ENCODE measurements around the gene SIGLEC12.

DNA sequence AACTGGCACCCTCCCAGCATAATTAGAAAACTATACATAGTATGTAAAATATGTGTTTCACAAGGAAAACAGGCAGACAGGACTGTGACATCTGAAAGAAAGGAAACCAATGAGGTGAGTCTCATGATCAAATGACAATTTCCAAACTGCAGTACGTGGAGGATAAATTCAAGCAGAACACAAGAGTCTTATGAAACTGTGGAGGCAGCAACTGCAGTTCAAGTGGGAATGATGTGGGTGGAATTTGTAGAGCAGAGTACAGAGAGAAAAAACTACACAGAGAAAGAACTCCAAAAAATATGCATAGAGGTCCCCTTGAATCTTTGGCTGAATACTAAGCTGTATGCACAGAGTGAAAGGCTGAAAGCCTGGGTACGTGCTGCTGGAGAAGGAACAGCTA lies 20.2 kb upstream of the SIGLEC12 start:
- TF ChIP-seq CHD2 (IDR thresholded peaks at IDR 0.05; ENCODE audit: low read depth, low read length) (no peak), ZBTB38 (CRISPR knock-in tag; IDR thresholded peaks at IDR 0.05) (no peak), POLR2AphosphoS5 (IDR thresholded peaks at IDR 0.05; ENCODE audit: low read depth, low read length) (no peak), ZSCAN22 (CRISPR knock-in tag; IDR thresholded peaks at IDR 0.05) (no peak)

All from HepG2 (cell line).